Fibroblast of skin of left quadriceps (primary cell): Measurements from ENCODE around the gene ROBO1.
"Not testable (repeated sequence)": the region's sequence is repeated elsewhere in the genome, so short reads cannot be mapped to it uniquely, and the experiment has no call there.

Source experiments
- DNase-seq, 2 experiments: peaks; one replicate each; pipeline ENCODE4 v3.0.0-alpha.2; 2013; ENCODE audit warnings: low read depth in 2 of 2

The ROBO1 gene

GRCh38 chr3:79249701-79250100 lies 518.1 kb downstream of the ROBO1 start:
- DNase-seq, result no peak

- DNase-seq, result peak; percentile 41 to 42
Observed at GRCh38 chr3:79247725-79248043, 520.1 kb downstream of the ROBO1 start.

GRCh38 chr3:79246875-79247724 lies 520.7 kb downstream of the ROBO1 start:
- no peak for DNase-seq

- DNase-seq, result no peak
Observed at GRCh38 chr3:79245284-79246138, 522.3 kb downstream of the ROBO1 start.

- no peak for DNase-seq
Observed at GRCh38 chr3:79236496-79236895, 531.3 kb downstream of the ROBO1 start.

- DNase-seq, result no peak
Observed at GRCh38 chr3:79233431-79234060, 534.3 kb downstream of the ROBO1 start.

- no peak for DNase-seq
Observed at GRCh38 chr3:79230266-79230665, 537.5 kb downstream of the ROBO1 start.

DNA sequence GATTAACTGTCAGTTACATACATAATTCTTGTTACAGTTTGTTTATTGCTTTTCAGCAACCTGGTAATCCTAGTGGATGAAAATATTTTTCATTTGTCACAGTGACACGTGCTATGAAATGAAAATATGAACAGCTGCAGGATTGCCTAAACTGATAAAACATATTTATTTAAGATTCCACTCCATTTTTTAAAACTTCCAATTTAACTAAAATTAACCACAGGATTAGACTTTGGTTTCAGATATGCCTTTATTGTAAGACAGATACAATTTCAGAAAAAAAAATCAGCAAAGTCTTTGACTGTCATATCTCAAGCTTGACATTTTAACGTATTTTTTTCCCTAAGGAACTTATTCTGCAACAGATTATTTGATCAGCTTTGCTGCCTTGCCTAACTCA lies 550.7 kb downstream of the ROBO1 start:
- no peak for DNase-seq

DNA sequence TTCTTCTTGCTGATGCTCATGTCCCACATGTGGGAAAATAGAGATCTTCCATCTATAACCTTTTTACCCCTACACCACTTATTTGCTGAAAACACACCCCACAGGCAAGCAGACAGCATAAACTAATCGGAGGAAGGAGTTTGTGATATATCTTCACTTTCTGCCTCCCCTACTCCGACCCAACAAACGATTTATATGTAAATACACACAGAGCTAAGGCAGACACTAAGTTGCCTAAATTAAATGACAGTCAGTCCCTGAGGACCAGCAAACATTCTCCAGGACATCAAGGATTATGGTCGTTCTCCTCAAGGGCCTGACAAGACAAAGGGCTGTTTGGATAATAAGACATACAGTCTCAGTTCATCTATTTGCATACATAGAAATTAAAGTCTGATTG lies 552.5 kb downstream of the ROBO1 start:
- DNase-seq, result no peak

DNA sequence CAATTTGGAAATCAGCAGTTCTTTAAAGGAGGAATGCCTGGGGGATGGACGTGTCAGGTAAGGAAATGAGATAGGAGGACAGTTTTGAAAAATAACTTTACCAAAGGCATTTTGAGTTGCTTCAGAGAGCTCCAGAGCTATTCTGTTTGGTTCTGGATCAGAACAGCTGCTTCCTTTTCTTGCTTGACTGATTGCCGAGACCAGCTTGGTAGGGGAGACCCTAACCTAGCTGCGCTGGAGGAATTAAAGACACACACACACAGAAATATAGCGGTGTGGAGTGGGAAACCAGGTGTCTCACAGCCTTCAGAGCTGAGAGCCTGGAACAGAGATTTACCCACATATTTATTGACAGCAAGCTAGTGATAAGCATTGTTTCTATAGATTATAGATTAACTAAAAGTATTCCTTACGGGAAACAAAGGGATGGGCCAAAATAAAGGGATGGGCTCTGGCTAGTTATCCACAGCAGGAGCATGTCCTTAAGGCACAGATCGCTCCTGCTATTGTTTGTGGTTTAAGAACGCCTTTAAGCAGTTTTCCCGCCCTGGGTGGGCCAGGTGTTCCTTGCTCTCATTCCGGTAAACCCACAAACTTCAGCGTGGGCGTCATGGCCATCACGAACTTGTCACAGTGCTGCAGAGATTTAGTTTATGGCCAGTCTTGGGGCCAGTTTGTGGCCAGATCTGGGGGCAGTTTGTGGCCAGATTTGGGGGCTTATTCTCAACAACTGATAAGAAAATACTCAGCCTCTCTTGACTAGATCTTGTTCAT lies 556.0 kb downstream of the ROBO1 start:
- no peak for DNase-seq

- DNase-seq, result no peak
Observed at GRCh38 chr3:79204351-79204750, 563.4 kb downstream of the ROBO1 start.

DNA sequence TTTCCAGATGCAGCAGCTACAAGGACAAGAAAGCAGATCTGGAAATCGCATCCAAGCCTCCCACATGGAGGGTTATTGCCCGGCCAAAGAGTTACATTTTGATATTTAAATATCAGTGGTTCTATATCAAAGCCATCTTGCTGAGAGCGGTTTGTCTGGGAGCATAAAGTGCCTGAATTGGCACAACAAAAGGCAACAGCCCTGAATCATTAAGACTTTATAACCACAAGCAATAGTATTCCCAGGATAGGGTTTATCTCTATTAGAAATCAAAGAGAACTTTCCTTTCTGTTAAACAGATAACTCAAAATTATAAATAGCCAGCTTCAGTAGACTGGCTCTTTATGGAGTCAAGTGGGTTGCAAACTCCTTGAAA lies 564.7 kb downstream of the ROBO1 start:
- no peak for DNase-seq

GRCh38 chr3:79202471-79203143 lies 565.2 kb downstream of the ROBO1 start:
- no peak for DNase-seq

GRCh38 chr3:79200456-79200855 lies 567.3 kb downstream of the ROBO1 start:
- no peak for DNase-seq

- no peak for DNase-seq
Observed at GRCh38 chr3:79199966-79200365, 567.8 kb downstream of the ROBO1 start.

GRCh38 chr3:79187426-79187825 lies 580.4 kb downstream of the ROBO1 start:
- DNase-seq, result no peak

DNA sequence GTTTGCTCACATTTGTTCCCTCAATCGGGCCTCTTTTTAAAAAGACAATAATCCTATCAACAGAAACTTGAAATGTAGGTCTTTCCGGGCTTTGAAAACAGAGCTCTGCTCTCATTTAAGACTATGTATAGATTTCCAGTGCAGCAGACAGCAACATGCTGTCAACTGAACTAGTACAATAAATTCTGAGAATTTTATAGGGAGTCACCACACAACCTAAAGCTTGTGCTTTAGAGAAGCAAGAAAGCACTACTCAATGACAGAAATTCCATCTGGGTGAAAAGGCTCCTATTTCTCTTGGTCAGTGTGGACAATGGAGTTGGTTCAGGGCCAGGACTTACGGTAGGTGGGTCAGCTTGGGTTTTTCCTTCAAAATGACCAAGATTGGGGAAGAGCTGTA lies 583.5 kb downstream of the ROBO1 start:
- no peak for DNase-seq

- no peak for DNase-seq
Observed at GRCh38 chr3:79183496-79183895, 584.3 kb downstream of the ROBO1 start.

DNA sequence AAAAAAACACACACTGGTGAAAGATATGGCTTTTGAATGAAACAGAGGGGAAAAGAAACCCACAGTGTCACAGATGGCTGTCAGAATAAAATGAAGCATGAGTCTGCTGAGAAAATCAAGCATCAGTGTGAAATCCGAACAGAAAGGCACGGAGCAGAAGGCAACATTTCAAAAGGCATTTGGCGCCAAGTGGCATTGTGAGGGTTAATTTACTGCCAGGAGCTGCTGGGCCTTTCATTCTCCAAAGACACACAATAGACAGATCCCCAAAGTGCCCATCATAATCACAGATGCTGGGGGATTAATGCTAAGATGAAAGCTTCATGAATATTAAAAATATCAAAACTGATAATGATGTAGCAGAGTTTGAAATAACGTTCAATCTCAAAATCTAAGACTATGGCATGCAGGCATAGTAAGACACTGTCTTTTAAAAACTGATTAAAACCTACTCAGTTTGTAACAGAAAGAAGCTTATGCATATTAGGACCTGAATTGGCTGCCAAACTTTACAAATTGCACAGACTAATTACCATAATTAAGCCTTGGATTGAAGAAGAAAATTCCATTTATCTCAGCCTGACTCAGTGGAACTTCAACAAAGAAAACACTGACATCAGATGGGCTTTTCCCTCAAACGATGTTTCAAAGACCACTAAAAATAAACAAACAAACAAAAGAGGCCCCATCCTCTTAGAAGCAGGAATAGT lies 589.2 kb downstream of the ROBO1 start:
- DNase-seq, result no peak

DNA sequence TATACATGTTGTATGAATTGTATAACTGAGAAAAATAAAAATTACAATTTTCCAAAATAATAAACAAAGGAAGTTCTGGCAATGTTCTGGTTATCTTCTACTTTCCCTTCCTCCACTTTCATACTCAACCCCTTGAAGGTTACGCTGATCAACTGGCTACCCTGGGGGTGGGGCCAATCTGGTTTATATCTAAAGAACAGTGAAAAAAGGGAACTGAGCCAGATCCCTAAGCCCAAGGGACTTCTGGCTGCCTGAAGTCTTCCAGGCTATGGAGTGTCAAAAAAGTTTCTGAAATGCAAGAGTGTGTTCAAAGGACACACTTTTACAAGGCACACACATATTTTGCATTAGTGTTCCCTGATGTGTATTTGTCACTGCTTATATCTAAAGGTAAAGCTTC lies 591.9 kb downstream of the ROBO1 start:
- DNase-seq, result no peak

- DNase-seq, result not testable (repeated sequence)
Observed at GRCh38 chr3:79173259-79173658, 594.5 kb downstream of the ROBO1 start.
